Retinal pigment epithelial cell (primary cell): ENCODE data around the gene DYNLT4.

Experiments
- DNase-seq: peaks from one replicate; pipeline ENCODE4 v3.0.0-alpha.2; 2010; ENCODE audit warnings: low read depth
- H3K4me3 ChIP-seq: 2 replicates; pipeline ENCODE4 v1.5.1; 2011; ENCODE audit warnings: mild to moderate bottlenecking, low read length, control low read depth, moderate library complexity
- CTCF ChIP-seq: conservative IDR thresholded peaks from 2 replicates; pipeline ENCODE4 v1.5.1; 2011; ENCODE audit warnings: low read depth, low read length, control low read depth, inconsistent platforms

DYNLT4 gene

DNA sequence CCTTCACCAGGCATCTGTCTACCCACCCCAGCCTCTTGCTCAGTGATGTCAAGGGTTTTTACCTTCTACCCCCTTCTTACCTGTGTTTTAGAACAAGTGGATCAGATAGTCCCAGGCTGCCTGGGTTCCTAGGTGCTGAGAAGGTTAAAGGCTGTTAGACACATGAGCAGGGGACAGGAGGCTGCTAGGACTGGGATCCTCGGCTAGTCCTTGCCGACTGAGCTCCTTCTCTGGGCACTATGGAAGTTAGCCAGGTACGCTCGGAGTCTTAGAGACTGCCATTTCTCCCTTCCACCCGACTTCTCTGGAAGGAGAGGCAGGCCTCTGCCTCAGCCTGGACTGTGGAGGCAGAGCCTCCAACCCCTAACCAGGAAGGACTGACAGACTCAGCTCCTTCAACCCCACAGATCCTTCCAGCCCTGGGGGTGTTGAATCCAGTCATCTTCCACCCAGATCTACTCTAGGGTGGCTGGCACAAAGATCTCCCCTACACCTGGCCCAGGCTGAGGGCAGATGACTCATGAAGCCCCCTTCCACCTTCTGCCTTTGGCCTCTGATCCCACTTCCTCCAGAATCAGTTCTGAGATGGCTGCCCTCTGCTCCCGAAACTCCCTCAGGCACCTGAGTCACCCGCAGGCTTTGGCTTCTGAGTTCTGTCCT lies at the start of gene DYNLT4:
Gene DYNLT4, minus strand, starts transcription at position 648 of the 660 bp plus-strand sequence. CDS start 683 bp downstream, outside the sequence.
- peak within 1 kb of the TSS; percentile 14 for H3K4me3 ChIP-seq
- no peak for DNase-seq
- no peak for TF ChIP-seq CTCF

- H3K4me3 ChIP-seq = no peak overlapping the region
- TF ChIP-seq CTCF = no peak
- DNase-seq = no peak
Measured at GRCh38 chr1:44855742-44856141, 48.6 kb upstream of the DYNLT4 start.

- no peak for TF ChIP-seq CTCF
- H3K4me3 ChIP-seq = no peak overlapping the region
- DNase-seq = no peak
Measured at GRCh38 chr1:44854970-44855369, 47.8 kb upstream of the DYNLT4 start.

GRCh38 chr1:44853201-44853600 lies 46.0 kb upstream of the DYNLT4 start:
- no peak for DNase-seq
- TF ChIP-seq CTCF = no peak
- no peak overlapping the region for H3K4me3 ChIP-seq

- no peak for TF ChIP-seq CTCF
- no peak for DNase-seq
- no peak overlapping the region for H3K4me3 ChIP-seq
Measured at GRCh38 chr1:44851308-44851707, 44.2 kb upstream of the DYNLT4 start.

DNA sequence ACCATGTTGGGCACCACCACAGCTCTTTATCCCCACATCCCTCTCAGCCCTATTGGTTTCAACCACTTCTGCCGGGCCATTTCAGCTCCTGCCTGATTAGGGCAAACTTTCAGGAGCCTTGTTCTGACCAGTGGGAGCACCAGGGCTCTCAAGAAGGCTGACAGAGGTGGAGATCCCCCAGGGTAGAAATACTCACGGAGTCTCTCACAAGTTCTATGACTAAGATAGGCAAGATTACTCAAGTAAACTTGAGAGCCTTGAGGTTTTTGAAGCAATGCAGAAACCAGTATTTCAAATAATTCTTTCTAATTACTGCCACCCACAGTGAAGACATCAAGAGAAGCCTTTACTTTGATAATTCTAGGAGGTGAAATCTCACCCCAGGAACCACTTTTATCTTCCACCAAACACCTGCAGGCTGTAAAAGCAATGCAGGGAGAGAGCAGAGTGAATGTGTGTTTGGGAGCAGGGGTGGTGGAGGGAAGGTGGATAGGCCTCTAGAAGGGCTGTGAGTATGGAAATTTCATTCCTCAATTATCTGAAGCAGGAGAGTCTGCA lies 42.5 kb upstream of the DYNLT4 start:
- no peak for DNase-seq
- TF ChIP-seq CTCF = no peak
- H3K4me3 ChIP-seq = no peak overlapping the region
